Effector memory CD8-positive, alpha-beta T cell (primary cell): ENCODE results near the gene CARD16.
"Not testable (repeated sequence)": the region's sequence is repeated elsewhere in the genome, so short reads cannot be mapped to it uniquely, and the experiment has no call there.

Source experiments
- ATAC-seq: fragments of 150-1000 bp; cut with Tn5 transposase; replicated peaks from 2 replicates; pipeline ENCODE4 v1.10.0; 2021; ENCODE audit warnings: mild to moderate bottlenecking, moderate library complexity
- DNase-seq, 3 experiments: peaks; one replicate each; pipeline ENCODE4 v3.0.0; 2021
- H3K27ac Mint-ChIP-seq, 2 donors: one replicate each; pipeline ENCODE4 v1.8.0; 2022; ENCODE audit warnings: mild to moderate bottlenecking in 2 of 2, mixed read lengths in 2 of 2, moderate library complexity in 2 of 2
- H3K27me3 Mint-ChIP-seq, 2 donors: one replicate each; pipeline ENCODE4 v1.8.0; 2022; ENCODE audit warnings: mixed read lengths in 2 of 2
- H3K36me3 Mint-ChIP-seq: one replicate; pipeline ENCODE4 v1.8.0; 2022; ENCODE audit warnings: mild to moderate bottlenecking, moderate library complexity, mixed read lengths; ENCODE audit not compliant: insufficient read depth
- H3K4me1 Mint-ChIP-seq, 2 donors: one replicate each; pipeline ENCODE4 v1.8.0; 2022; ENCODE audit warnings: low read depth in 2 of 2, mixed read lengths in 2 of 2
- H3K4me3 Mint-ChIP-seq, 2 donors: one replicate each; pipeline ENCODE4 v1.8.0; 2022; ENCODE audit warnings: mild to moderate bottlenecking in 2 of 2, mixed read lengths in 2 of 2, moderate library complexity in 2 of 2
- H3K9me3 Mint-ChIP-seq, 2 donors: one replicate each; pipeline ENCODE4 v1.8.0; 2022; ENCODE audit warnings: mixed read lengths in 2 of 2

Gene CARD16

GRCh38 chr11:105069749-105070148, 24.6 kb upstream of the CARD16 start:
- not testable (repeated sequence) for H3K4me3 Mint-ChIP-seq, H3K27me3 Mint-ChIP-seq, H3K36me3 Mint-ChIP-seq, H3K9me3 Mint-ChIP-seq, DNase-seq
- peaks cover 12 to 14% of the 10 kb centered on the region in 2 donors for H3K4me1 Mint-ChIP-seq
- peak; percentile 43 for ATAC-seq
- H3K27ac Mint-ChIP-seq, result peak overlapping the region in 1 of 2 donors; percentile 80

GRCh38 chr11:105063245-105063941, 18.3 kb upstream of the CARD16 start:
- DNase-seq, H3K4me3 Mint-ChIP-seq, H3K36me3 Mint-ChIP-seq, H3K9me3 Mint-ChIP-seq, H3K27ac Mint-ChIP-seq, ATAC-seq, H3K4me1 Mint-ChIP-seq, H3K27me3 Mint-ChIP-seq: not testable (repeated sequence)

- H3K36me3 Mint-ChIP-seq, result no peaks in the 10 kb centered on the region
- H3K9me3 Mint-ChIP-seq, result no peaks in the 10 kb centered on the region
- H3K4me1 Mint-ChIP-seq, result no peaks in the 10 kb centered on the region
- no peak overlapping the region for H3K27ac Mint-ChIP-seq
- no peaks in the 10 kb centered on the region for H3K27me3 Mint-ChIP-seq
- no peak overlapping the region for H3K4me3 Mint-ChIP-seq
- DNase-seq (no peak), ATAC-seq (no peak)
Observed at GRCh38 chr11:105057432-105057831, 12.3 kb upstream of the CARD16 start.

GRCh38 chr11:105056446-105056845, 11.3 kb upstream of the CARD16 start:
- Mint-ChIP-seq H3K27me3 (no peaks in the 10 kb centered on the region), H3K4me3 (no peak overlapping the region), H3K36me3 (no peaks in the 10 kb centered on the region), H3K27ac (no peak overlapping the region), H3K9me3 (no peaks in the 10 kb centered on the region), H3K4me1 (no peaks in the 10 kb centered on the region)
- DNase-seq (no peak), ATAC-seq (no peak)

GRCh38 chr11:105054723-105055493, 9.8 kb upstream of the CARD16 start:
- ATAC-seq, result no peak
- no peak overlapping the region for H3K27ac Mint-ChIP-seq

GRCh38 chr11:105052487-105052886, 7.4 kb upstream of the CARD16 start:
- no peak overlapping the region for H3K27ac Mint-ChIP-seq
- H3K9me3 Mint-ChIP-seq, result no peaks in the 10 kb centered on the region
- no peaks in the 10 kb centered on the region for H3K36me3 Mint-ChIP-seq
- H3K4me3 Mint-ChIP-seq, result no peak overlapping the region
- ATAC-seq (no peak), DNase-seq (no peak)
- no peaks in the 10 kb centered on the region for H3K4me1 Mint-ChIP-seq
- no peaks in the 10 kb centered on the region for H3K27me3 Mint-ChIP-seq

More at GRCh38 chr11:105054723-105055493, 9.8 kb upstream of the CARD16 start:
- no peaks in the 10 kb centered on the region for H3K27me3 Mint-ChIP-seq
- H3K9me3 Mint-ChIP-seq, result no peaks in the 10 kb centered on the region
- no peak overlapping the region for H3K4me3 Mint-ChIP-seq
- no peaks in the 10 kb centered on the region for H3K36me3 Mint-ChIP-seq
- DNase-seq, result no peak
- H3K4me1 Mint-ChIP-seq, result no peaks in the 10 kb centered on the region

- no peak overlapping the region for H3K4me3 Mint-ChIP-seq
- H3K4me1 Mint-ChIP-seq, result peaks cover 0 to 2% of the 10 kb centered on the region in 2 donors
- H3K9me3 Mint-ChIP-seq, result no peaks in the 10 kb centered on the region
- no peaks in the 10 kb centered on the region for H3K27me3 Mint-ChIP-seq
- no peak for DNase-seq
- no peak overlapping the region for H3K27ac Mint-ChIP-seq
- H3K36me3 Mint-ChIP-seq, result no peaks in the 10 kb centered on the region
- ATAC-seq, result no peak
Observed at GRCh38 chr11:105051559-105051958, 6.4 kb upstream of the CARD16 start.

- DNase-seq (no peak), ATAC-seq (no peak)
- Mint-ChIP-seq H3K4me1 (peaks cover 12 to 13% of the 10 kb centered on the region in 2 donors), H3K27me3 (no peaks in the 10 kb centered on the region), H3K27ac (no peak overlapping the region), H3K36me3 (no peaks in the 10 kb centered on the region), H3K9me3 (no peaks in the 10 kb centered on the region), H3K4me3 (no peak overlapping the region)
Observed at GRCh38 chr11:105049481-105049880, 4.3 kb upstream of the CARD16 start.

- Mint-ChIP-seq H3K9me3 (no peaks in the 10 kb centered on the region), H3K4me1 (peaks cover 25 to 33% of the 10 kb centered on the region in 2 donors), H3K36me3 (peaks cover 5% of the 10 kb centered on the region), H3K27me3 (no peaks in the 10 kb centered on the region), H3K4me3 (peak overlapping the region in 1 of 2 donors; percentile 6), H3K27ac (no peak overlapping the region)
- ATAC-seq, result no peak
- no peak for DNase-seq
Observed at GRCh38 chr11:105046898-105047579, 1.9 kb upstream of the CARD16 start.

GRCh38 chr11:105045676-105046296, 651 bp upstream of the CARD16 start:
- Mint-ChIP-seq H3K4me1 (peaks cover 29 to 41% of the 10 kb centered on the region in 2 donors), H3K27ac (peak overlapping the region; percentile 97 to 98), H3K4me3 (peak overlapping the region; percentile 86 to 95), H3K9me3 (no peaks in the 10 kb centered on the region), H3K27me3 (no peaks in the 10 kb centered on the region), H3K36me3 (peaks cover 15% of the 10 kb centered on the region)
- DNase-seq, result no peak
- ATAC-seq, result no peak

GRCh38 chr11:105042178-105042577, 3.0 kb downstream of the CARD16 start:
- Mint-ChIP-seq H3K27ac (peak overlapping the region in 1 of 2 donors; percentile 97), H3K27me3 (no peaks in the 10 kb centered on the region), H3K4me3 (peak overlapping the region; percentile 86 to 95), H3K9me3 (no peaks in the 10 kb centered on the region), H3K36me3 (peaks cover 30% of the 10 kb centered on the region), H3K4me1 (peaks cover 37 to 43% of the 10 kb centered on the region in 2 donors)
- ATAC-seq (no peak), DNase-seq (no peak)

- ATAC-seq (no peak), DNase-seq (no peak)
- no peak overlapping the region for H3K27ac Mint-ChIP-seq
- peaks cover 30% of the 10 kb centered on the region for H3K36me3 Mint-ChIP-seq
- H3K9me3 Mint-ChIP-seq, result no peaks in the 10 kb centered on the region
- no peaks in the 10 kb centered on the region for H3K27me3 Mint-ChIP-seq
- H3K4me3 Mint-ChIP-seq, result no peak overlapping the region
- H3K4me1 Mint-ChIP-seq, result peaks cover 39 to 41% of the 10 kb centered on the region in 2 donors
Observed at GRCh38 chr11:105040703-105041102, 4.4 kb downstream of the CARD16 start.
